ENCODE measurements around the gene LRCH1.

Gene LRCH1

GRCh38 chr13:46552303-46552682 lies 677 bp upstream of the LRCH1 start:
- Histone ChIP-seq H3K9me3 (ENCODE audit: control insufficient read depth in 2 of 2, low read length in 2 of 2) (no peaks in the 10 kb centered on the region), H3K27ac (ENCODE audit: low read length) (peak overlapping the region; percentile 92), H3K36me3 (ENCODE audit: control insufficient read depth in 2 of 2, insufficient read depth in 2 of 2, low read length in 2 of 2) (no peaks in the 10 kb centered on the region), H3K9ac (ENCODE audit: low read length in 2 of 2) (peak overlapping the region; percentile 76 to 88), H3K4me1 (ENCODE audit: control insufficient read depth, insufficient read depth, low read length) (peaks cover 6% of the 10 kb centered on the region), H3K4me3 (ENCODE audit: low read length in 2 of 2) (peak overlapping the region; percentile 83 to 86), H3K27me3 (ENCODE audit: control insufficient read depth in 1 of 2, insufficient read depth in 2 of 2, low read length in 2 of 2) (no peaks in the 10 kb centered on the region)

- Histone ChIP-seq H3K9ac (ENCODE audit: low read length in 2 of 2) (peak overlapping the region; percentile 90 to 96), H3K27ac (ENCODE audit: low read length) (peak overlapping the region; percentile 92), H3K4me3 (ENCODE audit: low read length in 2 of 2) (peak overlapping the region; percentile 88 to 96), H3K4me1 (ENCODE audit: control insufficient read depth, insufficient read depth, low read length) (peaks cover 6% of the 10 kb centered on the region), H3K27me3 (ENCODE audit: control insufficient read depth in 1 of 2, insufficient read depth in 2 of 2, low read length in 2 of 2) (no peaks in the 10 kb centered on the region), H3K36me3 (ENCODE audit: control insufficient read depth in 2 of 2, insufficient read depth in 2 of 2, low read length in 2 of 2) (no peaks in the 10 kb centered on the region), H3K9me3 (ENCODE audit: control insufficient read depth in 2 of 2, low read length in 2 of 2) (no peaks in the 10 kb centered on the region)
These were observed 533 bp downstream of the LRCH1 start for GRCh38 chr13:46553521-46553885.

GRCh38 chr13:46553886-46554858 lies 1.2 kb downstream of the LRCH1 start:
- H3K36me3 ChIP-seq (ENCODE audit: control insufficient read depth in 2 of 2, insufficient read depth in 2 of 2, low read length in 2 of 2) = no peaks in the 10 kb centered on the region
- H3K4me3 ChIP-seq (ENCODE audit: low read length in 2 of 2) = peak overlapping the region; percentile 88 to 96
- no peaks in the 10 kb centered on the region for H3K27me3 ChIP-seq (ENCODE audit: control insufficient read depth in 1 of 2, insufficient read depth in 2 of 2, low read length in 2 of 2)
- peak overlapping the region; percentile 92 for H3K27ac ChIP-seq (ENCODE audit: low read length)
- H3K9ac ChIP-seq (ENCODE audit: low read length in 2 of 2) = peak overlapping the region; percentile 90 to 96
- peaks cover 6% of the 10 kb centered on the region for H3K4me1 ChIP-seq (ENCODE audit: control insufficient read depth, insufficient read depth, low read length)
- no peaks in the 10 kb centered on the region for H3K9me3 ChIP-seq (ENCODE audit: control insufficient read depth in 2 of 2, low read length in 2 of 2)

GRCh38 chr13:46554951-46555350 lies 2.0 kb downstream of the LRCH1 start:
- peak overlapping the region; percentile 88 to 96 for H3K4me3 ChIP-seq (ENCODE audit: low read length in 2 of 2)
- H3K9me3 ChIP-seq (ENCODE audit: control insufficient read depth in 2 of 2, low read length in 2 of 2) = no peaks in the 10 kb centered on the region
- H3K27ac ChIP-seq (ENCODE audit: low read length) = peak overlapping the region; percentile 92
- H3K9ac ChIP-seq (ENCODE audit: low read length in 2 of 2) = peak overlapping the region; percentile 90 to 96
- peaks cover 6% of the 10 kb centered on the region for H3K4me1 ChIP-seq (ENCODE audit: control insufficient read depth, insufficient read depth, low read length)
- H3K36me3 ChIP-seq (ENCODE audit: control insufficient read depth in 2 of 2, insufficient read depth in 2 of 2, low read length in 2 of 2) = no peaks in the 10 kb centered on the region
- H3K27me3 ChIP-seq (ENCODE audit: control insufficient read depth in 1 of 2, insufficient read depth in 2 of 2, low read length in 2 of 2) = no peaks in the 10 kb centered on the region

GRCh38 chr13:46555722-46556417 lies 2.9 kb downstream of the LRCH1 start:
- Histone ChIP-seq H3K9ac (ENCODE audit: low read length in 2 of 2) (no peak overlapping the region), H3K36me3 (ENCODE audit: control insufficient read depth in 2 of 2, insufficient read depth in 2 of 2, low read length in 2 of 2) (no peaks in the 10 kb centered on the region), H3K4me3 (ENCODE audit: low read length in 2 of 2) (peak overlapping the region; percentile 88 to 96), H3K27me3 (ENCODE audit: control insufficient read depth in 1 of 2, insufficient read depth in 2 of 2, low read length in 2 of 2) (no peaks in the 10 kb centered on the region), H3K4me1 (ENCODE audit: control insufficient read depth, insufficient read depth, low read length) (peaks cover 6% of the 10 kb centered on the region), H3K27ac (ENCODE audit: low read length) (no peak overlapping the region), H3K9me3 (ENCODE audit: control insufficient read depth in 2 of 2, low read length in 2 of 2) (no peaks in the 10 kb centered on the region)

- peaks cover 10% of the 10 kb centered on the region for H3K4me1 ChIP-seq (ENCODE audit: control insufficient read depth, insufficient read depth, low read length)
- no peak overlapping the region for H3K27ac ChIP-seq (ENCODE audit: low read length)
- H3K9me3 ChIP-seq (ENCODE audit: control insufficient read depth in 2 of 2, low read length in 2 of 2) = no peaks in the 10 kb centered on the region
- no peak overlapping the region for H3K9ac ChIP-seq (ENCODE audit: low read length in 2 of 2)
- no peaks in the 10 kb centered on the region for H3K27me3 ChIP-seq (ENCODE audit: control insufficient read depth in 1 of 2, insufficient read depth in 2 of 2, low read length in 2 of 2)
- H3K4me3 ChIP-seq (ENCODE audit: low read length in 2 of 2) = no peak overlapping the region
- H3K36me3 ChIP-seq (ENCODE audit: control insufficient read depth in 2 of 2, insufficient read depth in 2 of 2, low read length in 2 of 2) = no peaks in the 10 kb centered on the region
These were observed 3.4 kb downstream of the LRCH1 start for GRCh38 chr13:46556418-46556779.

GRCh38 chr13:46559272-46559805 lies 6.4 kb downstream of the LRCH1 start:
- no peak overlapping the region for H3K27ac ChIP-seq (ENCODE audit: low read length)
- no peaks in the 10 kb centered on the region for H3K9me3 ChIP-seq (ENCODE audit: control insufficient read depth in 2 of 2, low read length in 2 of 2)
- H3K27me3 ChIP-seq (ENCODE audit: control insufficient read depth in 1 of 2, insufficient read depth in 2 of 2, low read length in 2 of 2) = no peaks in the 10 kb centered on the region
- no peaks in the 10 kb centered on the region for H3K36me3 ChIP-seq (ENCODE audit: control insufficient read depth in 2 of 2, insufficient read depth in 2 of 2, low read length in 2 of 2)
- H3K4me3 ChIP-seq (ENCODE audit: low read length in 2 of 2) = no peak overlapping the region
- H3K4me1 ChIP-seq (ENCODE audit: control insufficient read depth, insufficient read depth, low read length) = peaks cover 4% of the 10 kb centered on the region
- no peak overlapping the region for H3K9ac ChIP-seq (ENCODE audit: low read length in 2 of 2)

- H3K27me3 ChIP-seq (ENCODE audit: control insufficient read depth in 1 of 2, insufficient read depth in 2 of 2, low read length in 2 of 2) = no peaks in the 10 kb centered on the region
- peaks cover 4% of the 10 kb centered on the region for H3K4me1 ChIP-seq (ENCODE audit: control insufficient read depth, insufficient read depth, low read length)
- H3K9ac ChIP-seq (ENCODE audit: low read length in 2 of 2) = no peak overlapping the region
- no peak overlapping the region for H3K4me3 ChIP-seq (ENCODE audit: low read length in 2 of 2)
- H3K9me3 ChIP-seq (ENCODE audit: control insufficient read depth in 2 of 2, low read length in 2 of 2) = no peaks in the 10 kb centered on the region
- no peaks in the 10 kb centered on the region for H3K36me3 ChIP-seq (ENCODE audit: control insufficient read depth in 2 of 2, insufficient read depth in 2 of 2, low read length in 2 of 2)
- no peak overlapping the region for H3K27ac ChIP-seq (ENCODE audit: low read length)
These were observed 7.8 kb downstream of the LRCH1 start for GRCh38 chr13:46560778-46561177.

GRCh38 chr13:46561286-46561685 lies 8.3 kb downstream of the LRCH1 start:
- Histone ChIP-seq H3K4me1 (ENCODE audit: control insufficient read depth, insufficient read depth, low read length) (peaks cover 7% of the 10 kb centered on the region), H3K27ac (ENCODE audit: low read length) (no peak overlapping the region), H3K36me3 (ENCODE audit: control insufficient read depth in 2 of 2, insufficient read depth in 2 of 2, low read length in 2 of 2) (no peaks in the 10 kb centered on the region), H3K9ac (ENCODE audit: low read length in 2 of 2) (no peak overlapping the region), H3K27me3 (ENCODE audit: control insufficient read depth in 1 of 2, insufficient read depth in 2 of 2, low read length in 2 of 2) (no peaks in the 10 kb centered on the region), H3K4me3 (ENCODE audit: low read length in 2 of 2) (no peak overlapping the region), H3K9me3 (ENCODE audit: control insufficient read depth in 2 of 2, low read length in 2 of 2) (no peaks in the 10 kb centered on the region)

- Histone ChIP-seq H3K9me3 (ENCODE audit: control insufficient read depth in 2 of 2, low read length in 2 of 2) (no peaks in the 10 kb centered on the region), H3K4me1 (ENCODE audit: control insufficient read depth, insufficient read depth, low read length) (peaks cover 11% of the 10 kb centered on the region), H3K9ac (ENCODE audit: low read length in 2 of 2) (no peak overlapping the region), H3K27me3 (ENCODE audit: control insufficient read depth in 1 of 2, insufficient read depth in 2 of 2, low read length in 2 of 2) (no peaks in the 10 kb centered on the region), H3K4me3 (ENCODE audit: low read length in 2 of 2) (no peak overlapping the region), H3K36me3 (ENCODE audit: control insufficient read depth in 2 of 2, insufficient read depth in 2 of 2, low read length in 2 of 2) (no peaks in the 10 kb centered on the region), H3K27ac (ENCODE audit: low read length) (no peak overlapping the region)
These were observed 8.7 kb downstream of the LRCH1 start for GRCh38 chr13:46561691-46562090.

All from stomach smooth muscle (tissue), 2 donors.